ENCODE data around the gene KLHDC8A. TPM values are rescaled to one million over a fixed set of nuclear protein-coding genes. Genes with fewer than 3 reads are reported as not detected.

The KLHDC8A gene
- total RNA-seq, 1 experiment from 2014 or later, result not detected

DNA sequence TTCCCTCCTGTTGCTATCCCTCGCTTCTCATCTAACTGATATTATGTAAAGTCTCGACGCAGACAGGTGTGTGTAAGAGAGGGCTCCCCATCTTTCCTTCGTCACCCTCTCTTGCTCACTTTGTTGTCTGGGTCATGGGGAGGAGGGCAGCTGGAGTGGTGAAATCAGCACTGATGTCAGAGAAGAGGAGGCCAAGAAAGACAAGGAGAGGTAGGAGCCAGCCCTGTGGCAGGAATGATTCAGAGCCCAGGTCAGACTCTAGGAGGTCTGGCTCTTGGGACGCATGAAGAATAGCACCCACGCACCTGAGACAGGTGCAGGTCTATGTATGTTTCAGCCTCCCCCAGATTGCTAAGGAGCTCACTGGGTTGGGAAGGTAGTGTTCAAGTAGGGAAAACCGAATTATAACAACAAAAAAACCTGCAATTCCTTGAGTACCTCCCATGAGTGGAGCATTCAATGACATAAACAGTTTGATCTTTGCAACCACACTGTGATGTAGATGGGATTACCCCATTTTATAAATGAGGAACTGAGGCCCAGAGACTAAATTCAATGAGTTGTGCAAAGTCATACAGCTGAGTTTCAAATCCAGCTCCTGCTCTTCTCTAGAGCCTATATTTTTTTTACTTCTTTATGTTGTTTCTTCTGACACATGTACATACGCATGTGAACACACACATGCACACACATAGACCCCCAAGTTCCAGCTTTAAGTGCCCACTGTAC is 45.6 kb downstream of the KLHDC8A start:
- TF ChIP-seq EZH2 (IDR thresholded peaks at IDR 0.05; ENCODE audit: borderline replicate concordance, low read depth, low read length, poor library complexity, severe bottlenecking), result no peak
- TF ChIP-seq, protein P1, sequence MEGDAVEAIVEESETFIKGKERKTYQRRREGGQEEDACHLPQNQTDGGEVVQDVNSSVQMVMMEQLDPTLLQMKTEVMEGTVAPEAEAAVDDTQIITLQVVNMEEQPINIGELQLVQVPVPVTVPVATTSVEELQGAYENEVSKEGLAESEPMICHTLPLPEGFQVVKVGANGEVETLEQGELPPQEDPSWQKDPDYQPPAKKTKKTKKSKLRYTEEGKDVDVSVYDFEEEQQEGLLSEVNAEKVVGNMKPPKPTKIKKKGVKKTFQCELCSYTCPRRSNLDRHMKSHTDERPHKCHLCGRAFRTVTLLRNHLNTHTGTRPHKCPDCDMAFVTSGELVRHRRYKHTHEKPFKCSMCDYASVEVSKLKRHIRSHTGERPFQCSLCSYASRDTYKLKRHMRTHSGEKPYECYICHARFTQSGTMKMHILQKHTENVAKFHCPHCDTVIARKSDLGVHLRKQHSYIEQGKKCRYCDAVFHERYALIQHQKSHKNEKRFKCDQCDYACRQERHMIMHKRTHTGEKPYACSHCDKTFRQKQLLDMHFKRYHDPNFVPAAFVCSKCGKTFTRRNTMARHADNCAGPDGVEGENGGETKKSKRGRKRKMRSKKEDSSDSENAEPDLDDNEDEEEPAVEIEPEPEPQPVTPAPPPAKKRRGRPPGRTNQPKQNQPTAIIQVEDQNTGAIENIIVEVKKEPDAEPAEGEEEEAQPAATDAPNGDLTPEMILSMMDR (conservative IDR thresholded peaks at IDR 0.05; ENCODE audit: low read depth, low read length), result no peak
- CTCF ChIA-PET, result no interaction called here
- Histone ChIP-seq H3K27ac (ENCODE audit: low read depth, low read length, poor library complexity, severe bottlenecking) (no peak overlapping the region), H3K4me3 (ENCODE audit: low read depth, low read length, poor library complexity, severe bottlenecking) (no peak overlapping the region), H3K4me1 (ENCODE audit: insufficient read depth, low read length, poor library complexity, severe bottlenecking) (peaks cover 11% of the 10 kb centered on the region), H3K36me3 (ENCODE audit: insufficient read depth, low read length, poor library complexity, severe bottlenecking) (no peaks in the 10 kb centered on the region), H3K9me3 (ENCODE audit: low read depth, low read length, poor library complexity, severe bottlenecking) (no peaks in the 10 kb centered on the region), H3K27me3 (replicated peaks; ENCODE audit: insufficient read depth, low read depth, low read length, poor library complexity) (no peaks in the 10 kb centered on the region)
- no peak for DNase-seq (ENCODE audit: low spot score)
- POLR2A ChIA-PET (ENCODE audit: low non-redundant PET), result no interaction called here
- BruUV-seq (replicated peaks), result no TSS peak
- intact Hi-C loops (cut with micrococcal nuclease; ENCODE audit: unreplicated experiment), result no loop called here

DNA sequence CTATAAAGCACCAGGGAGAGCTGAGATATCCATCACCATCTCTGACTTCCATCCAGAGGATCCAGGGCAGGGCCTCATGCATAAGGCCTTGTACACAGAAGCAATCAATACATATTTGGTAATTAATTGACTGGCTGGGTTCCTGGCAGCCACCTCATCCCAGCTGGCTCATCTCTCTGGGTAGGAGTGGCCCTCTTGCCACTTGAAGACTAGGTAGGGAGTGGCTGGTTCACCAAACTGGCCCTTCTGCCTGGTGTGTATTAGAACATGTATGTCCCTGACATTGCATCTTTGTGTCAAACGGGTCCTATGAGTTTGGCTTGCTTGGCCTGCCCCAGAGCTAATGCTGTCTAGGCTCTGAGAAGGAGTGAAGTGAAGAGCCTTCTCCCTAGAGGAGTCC is 47.0 kb downstream of the KLHDC8A start:
- intact Hi-C loops (cut with micrococcal nuclease; ENCODE audit: unreplicated experiment), result no loop called here
- Histone ChIP-seq H3K4me1 (ENCODE audit: insufficient read depth, low read length, poor library complexity, severe bottlenecking) (peaks cover 11% of the 10 kb centered on the region), H3K4me3 (ENCODE audit: low read depth, low read length, poor library complexity, severe bottlenecking) (no peak overlapping the region), H3K36me3 (ENCODE audit: insufficient read depth, low read length, poor library complexity, severe bottlenecking) (no peaks in the 10 kb centered on the region), H3K9me3 (ENCODE audit: low read depth, low read length, poor library complexity, severe bottlenecking) (no peaks in the 10 kb centered on the region), H3K27ac (ENCODE audit: low read depth, low read length, poor library complexity, severe bottlenecking) (no peak overlapping the region), H3K27me3 (replicated peaks; ENCODE audit: insufficient read depth, low read depth, low read length, poor library complexity) (no peaks in the 10 kb centered on the region)
- TF ChIP-seq, protein P1 (conservative IDR thresholded peaks at IDR 0.05; ENCODE audit: low read depth, low read length), result no peak
- TF ChIP-seq EZH2 (IDR thresholded peaks at IDR 0.05; ENCODE audit: borderline replicate concordance, low read depth, low read length, poor library complexity, severe bottlenecking), result no peak
- no peak for DNase-seq (ENCODE audit: low spot score)
- ChIA-PET CTCF (no interaction called here), POLR2A (ENCODE audit: low non-redundant PET) (no interaction called here)
- no TSS peak for BruUV-seq (replicated peaks)

DNA sequence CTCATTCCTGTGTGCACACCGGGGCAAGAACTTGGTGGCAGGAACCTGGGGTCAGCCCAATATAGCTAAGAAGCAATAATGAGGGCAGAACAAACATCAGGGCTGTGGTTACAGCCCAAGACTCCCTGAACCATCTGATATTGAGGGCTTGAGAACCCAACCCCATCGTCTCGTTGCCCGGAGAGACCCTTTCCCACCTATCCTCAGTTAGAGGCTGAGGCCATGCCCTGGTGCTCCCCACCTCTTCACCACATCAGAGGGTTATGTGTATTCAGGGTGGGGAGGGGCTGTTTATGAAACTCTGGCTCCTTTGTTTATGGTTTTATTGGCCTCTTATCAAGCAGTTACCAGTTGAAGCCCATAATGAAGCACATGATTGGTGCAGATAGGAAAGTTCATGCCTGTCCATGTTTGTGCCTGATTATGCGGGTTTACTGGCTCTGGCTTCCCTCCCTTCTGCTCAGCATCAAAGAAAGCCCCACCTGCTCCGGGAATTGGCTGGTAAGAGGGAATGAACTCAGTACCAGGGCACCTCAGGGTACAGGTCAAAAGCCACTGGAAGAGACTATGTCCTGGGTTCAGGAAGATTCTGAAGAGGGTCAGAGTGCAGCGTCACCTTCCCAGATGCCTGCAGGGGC is 49.7 kb downstream of the KLHDC8A start:
- intact Hi-C loops (cut with micrococcal nuclease; ENCODE audit: unreplicated experiment), result no loop called here
- no peaks in the 10 kb centered on the region for H3K36me3 ChIP-seq (ENCODE audit: insufficient read depth, low read length, poor library complexity, severe bottlenecking)
- CTCF ChIA-PET, result no interaction called here
- TF ChIP-seq EZH2 (IDR thresholded peaks at IDR 0.05; ENCODE audit: borderline replicate concordance, low read depth, low read length, poor library complexity, severe bottlenecking), result no peak
- TF ChIP-seq, protein P1 (conservative IDR thresholded peaks at IDR 0.05; ENCODE audit: low read depth, low read length), result no peak
- no peak overlapping the region for H3K27ac ChIP-seq (ENCODE audit: low read depth, low read length, poor library complexity, severe bottlenecking)
- no peaks in the 10 kb centered on the region for H3K27me3 ChIP-seq (replicated peaks; ENCODE audit: insufficient read depth, low read depth, low read length, poor library complexity)
- no peaks in the 10 kb centered on the region for H3K9me3 ChIP-seq (ENCODE audit: low read depth, low read length, poor library complexity, severe bottlenecking)
- no peak for DNase-seq (ENCODE audit: low spot score)
- BruUV-seq (replicated peaks), result no TSS peak
- peaks cover 3% of the 10 kb centered on the region for H3K4me1 ChIP-seq (ENCODE audit: insufficient read depth, low read length, poor library complexity, severe bottlenecking)
- H3K4me3 ChIP-seq (ENCODE audit: low read depth, low read length, poor library complexity, severe bottlenecking), result no peak overlapping the region
- POLR2A ChIA-PET (ENCODE audit: low non-redundant PET), result no interaction called here
